GM21515 (cell line): ENCODE data around the gene NEDD8.
"Not testable (repeated sequence)": the region's sequence is repeated elsewhere in the genome, so short reads cannot be mapped to it uniquely, and the experiment has no call there.

ENCODE experiments used
- ATAC-seq: cut with Tn5 transposase; IDR thresholded peaks from one replicate; pipeline ENCODE4 v1.9.1; 2021; ENCODE audit not compliant: unreplicated experiment

The NEDD8 gene

DNA sequence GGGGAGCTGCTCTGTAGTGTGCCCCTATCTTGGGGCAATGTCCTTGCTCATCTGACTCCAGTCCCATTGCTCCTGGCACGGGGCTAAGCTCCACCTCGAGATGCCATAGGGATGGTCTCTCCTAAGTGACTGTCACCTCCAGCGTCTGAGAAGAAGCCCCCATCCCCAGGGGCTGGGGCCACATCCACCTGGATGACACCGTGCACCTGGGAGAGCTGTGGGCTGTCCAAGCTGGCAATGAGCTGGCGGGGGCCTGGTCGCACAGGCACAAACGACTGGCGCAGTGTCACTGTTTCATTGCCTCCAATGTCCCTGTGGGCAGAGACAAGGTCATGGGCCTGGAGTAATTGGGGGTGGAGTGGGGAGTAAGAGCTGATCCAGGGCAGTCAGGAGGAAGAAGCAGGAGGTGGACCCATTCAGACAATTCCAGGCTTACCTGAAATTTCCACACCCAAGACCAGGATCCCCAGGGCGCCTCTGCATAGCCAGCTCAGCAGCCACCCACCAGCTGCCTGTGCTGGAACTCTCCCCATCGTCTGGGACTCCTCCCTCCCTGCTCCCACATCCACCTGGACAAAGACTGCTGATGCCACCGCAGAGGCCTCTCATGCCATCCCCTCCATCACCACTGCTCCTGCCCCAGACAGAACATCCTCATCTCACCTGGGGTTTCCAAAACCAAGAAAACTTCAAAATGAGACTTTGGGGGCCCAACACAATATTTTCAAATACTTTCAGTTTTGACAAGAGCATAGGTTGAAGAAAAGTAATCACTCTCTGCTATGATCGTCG lies 17.3 kb upstream of the NEDD8 start:
- no peak for ATAC-seq

- no peak for ATAC-seq
Observed at GRCh38 chr14:24247422-24247821, 15.3 kb upstream of the NEDD8 start.

DNA sequence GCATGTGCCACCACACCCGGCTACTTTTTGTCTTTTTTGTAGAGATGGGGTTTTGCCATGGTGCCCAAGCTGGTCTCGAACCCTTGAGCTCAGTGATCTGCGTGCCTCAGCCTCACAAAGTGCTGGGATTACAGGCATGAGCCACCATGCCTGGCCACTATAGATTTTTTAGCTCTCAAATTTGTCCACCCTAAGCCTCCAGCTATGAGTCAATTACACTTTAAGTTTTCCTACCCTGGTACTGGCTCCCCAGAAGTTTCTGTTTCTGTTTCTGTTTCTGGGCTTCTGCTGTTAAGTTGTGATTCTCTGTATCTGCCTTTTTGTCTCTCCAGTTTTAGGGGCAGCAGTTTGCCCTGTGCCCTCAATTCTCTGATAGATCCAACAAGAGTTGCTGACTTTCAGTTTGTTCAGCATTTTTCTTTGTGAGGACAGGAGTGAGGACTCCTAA lies 14.6 kb upstream of the NEDD8 start:
- ATAC-seq = no peak

DNA sequence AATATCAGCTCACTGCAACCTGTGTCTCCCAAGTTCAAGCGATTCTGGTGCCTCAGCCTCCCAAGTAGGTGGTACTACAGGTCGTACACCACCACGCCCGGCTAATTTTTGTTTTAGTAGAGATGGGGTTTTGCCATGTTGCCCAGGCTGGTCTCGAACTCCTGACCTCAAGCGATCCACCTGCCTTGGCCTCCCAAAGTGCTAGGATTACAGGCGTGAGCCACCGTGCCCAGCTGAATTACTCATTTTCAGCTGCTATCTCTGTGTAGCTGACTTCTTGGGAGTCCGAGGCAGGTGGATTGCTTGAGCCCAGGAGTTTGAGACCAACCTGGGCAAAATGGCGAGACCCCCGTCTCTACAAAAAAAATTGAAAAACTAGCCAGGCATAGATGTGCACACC lies 13.2 kb upstream of the NEDD8 start:
- not testable (repeated sequence) for ATAC-seq

GRCh38 chr14:24243336-24243836 lies 11.2 kb upstream of the NEDD8 start:
- ATAC-seq = no peak

- ATAC-seq = peak; percentile 75
Observed at GRCh38 chr14:24241829-24242443, 9.8 kb upstream of the NEDD8 start.

GRCh38 chr14:24240110-24240918 lies 8.1 kb upstream of the NEDD8 start:
- no peak for ATAC-seq

GRCh38 chr14:24238527-24239037 lies 6.4 kb upstream of the NEDD8 start:
- no peak for ATAC-seq

GRCh38 chr14:24238123-24238522 lies 6.0 kb upstream of the NEDD8 start:
- no peak for ATAC-seq

GRCh38 chr14:24237463-24237955 lies 5.3 kb upstream of the NEDD8 start:
- ATAC-seq = no peak

- ATAC-seq = no peak
Observed at GRCh38 chr14:24236689-24237462, 4.7 kb upstream of the NEDD8 start.

DNA sequence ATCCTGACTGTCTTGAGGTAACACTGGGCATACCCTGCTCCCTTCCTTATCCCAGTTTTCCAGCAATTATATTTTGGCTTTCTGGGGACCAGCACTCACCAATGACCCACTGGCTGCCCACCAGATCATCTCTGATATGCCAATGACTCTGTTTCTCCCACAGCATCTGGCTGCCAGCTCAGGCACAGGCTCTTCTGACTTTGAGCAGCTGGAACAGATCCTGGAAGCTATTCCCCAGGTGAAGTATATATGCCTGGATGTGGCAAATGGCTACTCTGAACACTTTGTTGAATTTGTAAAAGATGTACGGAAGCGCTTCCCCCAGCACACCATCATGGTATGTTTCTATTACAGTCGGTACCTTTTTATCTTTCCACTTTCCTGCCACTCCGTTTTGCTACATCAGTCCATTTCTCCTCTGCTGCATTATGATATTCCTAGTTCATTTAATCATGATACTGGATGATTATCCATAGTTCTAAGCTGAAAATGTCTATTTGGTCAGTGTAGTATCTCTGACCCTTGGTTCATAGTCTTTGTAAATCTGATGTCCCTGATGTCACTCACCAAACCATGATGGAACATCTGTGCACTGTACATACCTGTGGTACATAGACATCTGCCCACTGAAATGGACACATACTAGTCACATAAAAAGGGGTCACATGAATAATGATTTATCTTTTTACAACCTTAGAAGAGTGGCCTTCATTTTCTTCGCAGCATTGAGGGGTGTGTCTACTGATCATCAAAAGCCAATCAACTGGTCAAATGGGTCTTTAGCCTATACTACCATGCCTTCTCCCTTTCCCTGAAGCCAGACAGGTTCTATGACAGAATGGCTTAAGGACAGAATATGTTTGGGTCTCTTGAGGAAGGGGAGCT lies 3.9 kb upstream of the NEDD8 start:
- ATAC-seq = no peak

- no peak for ATAC-seq
Observed at GRCh38 chr14:24234095-24235005, 2.2 kb upstream of the NEDD8 start.

DNA sequence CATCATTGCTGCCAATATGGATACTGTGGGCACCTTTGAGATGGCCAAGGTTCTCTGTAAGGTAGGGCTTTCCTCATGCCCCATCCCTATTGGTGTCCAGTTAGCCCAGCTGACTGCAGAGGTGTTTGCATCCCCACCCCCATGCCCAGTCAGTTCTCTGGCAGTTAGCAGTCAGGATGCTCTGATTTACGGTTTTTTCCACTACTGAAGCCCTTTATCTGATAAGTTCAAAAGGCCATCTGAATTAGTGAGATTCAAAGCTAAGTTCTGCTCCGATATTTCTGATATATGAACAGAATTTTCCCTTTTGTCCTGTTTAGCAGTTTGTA lies 1.3 kb upstream of the NEDD8 start:
- no peak for ATAC-seq

DNA sequence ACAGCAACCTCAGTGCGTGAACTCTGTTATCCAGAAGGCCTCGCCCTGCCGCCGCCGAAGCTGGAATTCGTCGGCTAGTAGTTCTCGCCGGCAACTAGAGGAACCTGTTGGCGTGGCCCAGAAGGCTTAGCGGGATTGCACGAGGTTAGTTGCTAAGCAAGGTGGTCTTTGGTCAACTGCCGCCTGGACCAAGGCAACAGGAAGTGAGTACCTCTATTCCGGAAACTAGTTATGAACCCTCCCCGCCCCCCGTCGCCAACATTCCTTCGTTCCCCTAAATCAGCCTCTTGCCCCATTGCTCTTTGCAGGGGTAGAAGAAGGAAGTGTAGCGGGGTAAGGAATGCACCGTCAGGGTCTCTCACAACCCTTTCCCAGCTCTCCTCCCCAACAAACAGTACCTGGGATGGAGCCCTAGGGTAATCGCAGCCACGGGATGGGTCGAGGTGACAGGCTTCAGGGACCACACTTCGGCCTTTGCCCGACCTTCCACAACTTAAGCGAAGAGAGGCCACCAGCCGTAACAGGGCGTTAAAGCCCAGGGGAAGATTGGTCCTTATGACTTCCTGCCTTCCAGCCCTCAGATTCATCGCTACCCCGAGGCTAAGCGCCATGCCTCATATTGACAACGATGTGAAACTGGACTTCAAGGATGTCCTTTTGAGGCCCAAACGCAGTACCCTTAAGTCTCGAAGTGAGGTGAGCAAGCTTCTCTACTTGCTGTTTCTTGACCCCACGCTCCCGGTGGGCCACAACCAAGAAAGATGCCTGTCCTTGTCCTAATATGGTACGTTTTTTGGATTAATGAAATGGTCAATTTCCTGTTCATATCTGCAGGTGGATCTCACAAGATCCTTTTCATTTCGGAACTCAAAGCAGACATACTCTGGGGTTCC lies 724 bp upstream of the NEDD8 start, which contains the start of gene GMPR2:
GMPR2 (plus strand) TSS at position 285 of the 893 bp plus-strand sequence; CDS start at position 610, 325 bp downstream.
- peak; percentile 56 for ATAC-seq

DNA sequence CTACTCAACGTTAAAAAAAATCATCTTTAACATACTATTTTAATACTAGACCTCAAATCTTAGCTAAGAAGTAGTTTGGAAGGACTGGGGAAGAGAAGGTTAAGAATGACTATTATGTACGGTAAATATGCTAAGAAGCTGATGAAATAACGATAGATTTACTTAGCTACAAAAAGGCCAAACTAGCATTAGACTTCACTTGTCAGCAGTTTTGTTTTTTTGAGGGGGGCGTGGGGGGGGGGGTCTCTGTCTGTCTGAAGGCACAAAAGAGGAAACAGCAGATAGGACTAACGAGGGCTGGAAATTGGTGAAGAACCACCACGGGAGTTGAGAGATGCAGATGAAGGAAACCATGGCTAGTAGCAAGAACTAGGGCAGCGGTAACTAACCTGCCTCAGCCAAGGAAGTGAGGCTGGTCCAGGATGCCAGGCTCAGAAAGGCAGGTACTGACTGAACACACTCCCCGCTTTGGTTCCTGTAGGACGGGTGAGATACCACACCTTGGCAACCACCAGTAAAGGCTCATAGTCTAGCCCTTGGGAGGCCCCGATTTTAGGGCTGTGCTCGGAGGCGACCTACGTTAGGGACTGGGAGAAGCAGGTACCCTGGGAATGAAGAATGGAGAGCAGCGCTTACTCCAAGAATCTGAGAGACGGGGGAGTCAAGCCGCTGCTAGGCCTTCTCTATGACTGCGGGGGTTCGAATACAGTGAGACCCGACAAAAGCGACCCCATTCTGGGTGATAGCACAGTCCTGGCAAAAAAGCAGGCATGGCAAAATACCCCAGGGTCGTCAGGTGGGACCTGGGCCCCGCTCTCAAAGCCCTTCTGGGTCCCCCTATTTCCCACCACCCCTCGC lies 675 bp downstream of the NEDD8 start:
- ATAC-seq = peak; percentile 9
